Ectodermal cell (in vitro differentiated cells): Measurements from ENCODE around the gene LONP2.

Source experiments
- H3K27ac ChIP-seq: 2 replicates; pipeline ENCODE4 v1.7.0; 2013; ENCODE audit warnings: mild to moderate bottlenecking, low read depth, low read length; ENCODE audit not compliant: insufficient read depth, poor library complexity, severe bottlenecking
- H3K27me3 ChIP-seq: 2 replicates; pipeline ENCODE4 v1.7.0; 2013; ENCODE audit warnings: mild to moderate bottlenecking, low read length; ENCODE audit not compliant: insufficient read depth, control insufficient read depth, poor library complexity, severe bottlenecking
- H3K36me3 ChIP-seq: one replicate; pipeline ENCODE4 v1.7.0; 2013; ENCODE audit warnings: low read length; ENCODE audit not compliant: control insufficient read depth, insufficient read depth
- H3K4me1 ChIP-seq: one replicate; pipeline ENCODE4 v1.7.0; 2013; ENCODE audit warnings: low read length; ENCODE audit not compliant: control insufficient read depth, insufficient read depth
- H3K4me3 ChIP-seq: 2 replicates; pipeline ENCODE4 v1.7.0; 2013; ENCODE audit warnings: low read depth, low read length, control low read depth; ENCODE audit not compliant: insufficient read depth
- H3K9me3 ChIP-seq: 2 replicates; pipeline ENCODE4 v1.7.0; 2013; ENCODE audit warnings: mild to moderate bottlenecking, low read length, moderate library complexity; ENCODE audit not compliant: control insufficient read depth
- WGBS, 2 experiments: methylation state at CpG; one replicate each; pipeline ENCODE4 v1.1.7; 2013; ENCODE audit warnings: missing lambda C conversion rate in 2 of 2; 5-methylcytosine and 5-hydroxymethylcytosine counted together

The LONP2 gene

GRCh38 chr16:48215738-48216137 is 28.4 kb upstream of the LONP2 start:
- Histone ChIP-seq H3K4me3 (no peak overlapping the region), H3K27ac (no peak overlapping the region), H3K27me3 (no peaks in the 10 kb centered on the region), H3K4me1 (no peaks in the 10 kb centered on the region), H3K36me3 (no peaks in the 10 kb centered on the region), H3K9me3 (no peaks in the 10 kb centered on the region)
- 94 to 95% methylated on average over 4 to 6 of the region's 6 CpGs for WGBS, 2 experiments

- 86 to 95% methylated on average over 2 of the region's 2 CpGs for WGBS, 2 experiments
- no peaks in the 10 kb centered on the region for H3K9me3 ChIP-seq
- H3K27me3 ChIP-seq: no peaks in the 10 kb centered on the region
- H3K4me3 ChIP-seq: no peak overlapping the region
- H3K36me3 ChIP-seq: no peaks in the 10 kb centered on the region
- H3K4me1 ChIP-seq: no peaks in the 10 kb centered on the region
- no peak overlapping the region for H3K27ac ChIP-seq
Observed at GRCh38 chr16:48217708-48218107, 26.4 kb upstream of the LONP2 start.

DNA sequence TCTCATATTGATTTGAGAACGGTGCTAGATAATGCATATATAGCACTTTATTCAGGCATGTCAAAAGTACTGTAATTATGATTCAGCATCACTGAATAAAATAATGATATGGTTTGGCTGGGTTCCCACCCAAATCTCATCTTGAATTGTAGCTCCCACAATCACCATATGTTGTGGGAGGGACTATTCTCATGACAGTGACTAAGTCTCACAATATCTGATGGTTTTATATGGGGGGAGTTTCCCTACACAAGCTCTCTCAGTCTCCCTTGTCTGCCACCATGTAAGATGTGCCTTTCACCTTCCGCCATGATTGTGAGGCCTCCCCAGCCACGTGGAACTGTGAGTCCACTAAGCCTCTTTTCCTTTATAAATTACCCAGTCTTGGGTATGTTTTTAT is 25.6 kb upstream of the LONP2 start:
- no peaks in the 10 kb centered on the region for H3K9me3 ChIP-seq
- H3K4me3 ChIP-seq: no peak overlapping the region
- H3K27me3 ChIP-seq: no peaks in the 10 kb centered on the region
- H3K4me1 ChIP-seq: no peaks in the 10 kb centered on the region
- 87 to 90% methylated on average over 2 to 3 of the region's 3 CpGs for WGBS, 2 experiments
- H3K27ac ChIP-seq: no peak overlapping the region
- no peaks in the 10 kb centered on the region for H3K36me3 ChIP-seq

DNA sequence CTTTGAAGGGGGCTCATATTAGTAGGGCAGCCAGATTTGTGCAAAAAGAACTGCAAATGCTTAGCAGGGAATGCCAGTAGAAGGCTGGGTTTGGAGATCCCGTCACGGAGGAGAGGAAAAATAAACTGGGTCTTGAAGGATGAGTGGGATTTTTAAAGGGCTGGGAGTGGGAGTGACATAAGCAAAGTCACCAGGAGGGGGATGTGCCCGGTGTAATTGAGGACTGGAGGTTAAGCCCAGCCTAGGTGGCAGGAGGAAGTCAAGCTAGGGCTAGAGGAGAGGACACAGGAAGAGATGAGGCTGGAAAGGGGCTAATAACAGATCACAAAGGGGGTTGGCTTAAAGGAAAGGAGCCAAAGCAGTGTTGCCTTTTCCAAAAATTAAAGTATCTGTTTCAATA is 23.2 kb upstream of the LONP2 start:
- H3K27me3 ChIP-seq: no peaks in the 10 kb centered on the region
- WGBS, 2 experiments: 80 to 85% methylated on average over 3 of the region's 3 CpGs
- H3K4me3 ChIP-seq: no peak overlapping the region

GRCh38 chr16:48223490-48223889 is 20.6 kb upstream of the LONP2 start:
- H3K9me3 ChIP-seq: no peaks in the 10 kb centered on the region
- no peak overlapping the region for H3K27ac ChIP-seq
- no peak overlapping the region for H3K4me3 ChIP-seq
- 92 to 94% methylated on average over 4 of the region's 4 CpGs for WGBS, 2 experiments
- H3K36me3 ChIP-seq: no peaks in the 10 kb centered on the region
- H3K4me1 ChIP-seq: no peaks in the 10 kb centered on the region
- no peaks in the 10 kb centered on the region for H3K27me3 ChIP-seq

More for the DNA sequence above, 23.2 kb upstream of the LONP2 start:
- Histone ChIP-seq H3K9me3 (no peaks in the 10 kb centered on the region), H3K4me1 (no peaks in the 10 kb centered on the region), H3K36me3 (no peaks in the 10 kb centered on the region), H3K27ac (no peak overlapping the region)

DNA sequence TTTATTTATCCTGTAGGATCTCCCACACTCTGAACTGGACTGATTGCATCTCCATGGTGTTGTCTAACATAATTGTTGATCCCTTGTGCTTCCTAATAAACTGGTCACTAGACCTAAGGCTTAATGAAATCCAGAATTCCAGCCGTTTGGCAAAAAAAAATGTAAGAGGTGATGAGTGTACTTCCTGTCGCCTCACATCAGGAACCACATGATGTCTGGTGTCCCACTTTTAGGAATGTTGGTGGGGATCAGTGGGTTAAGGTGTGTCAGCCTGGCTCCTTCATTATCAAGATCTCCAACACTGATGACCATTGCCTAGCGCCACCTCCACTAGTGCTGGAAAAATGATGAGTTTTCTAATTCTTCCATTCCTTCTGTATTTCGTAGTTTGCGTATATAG is 18.6 kb upstream of the LONP2 start:
- no peak overlapping the region for H3K27ac ChIP-seq
- WGBS, 2 experiments: 95 to 97% methylated on average over 5 of the region's 5 CpGs
- no peaks in the 10 kb centered on the region for H3K4me1 ChIP-seq
- H3K36me3 ChIP-seq: no peaks in the 10 kb centered on the region
- H3K27me3 ChIP-seq: no peaks in the 10 kb centered on the region
- no peak overlapping the region for H3K4me3 ChIP-seq
- no peaks in the 10 kb centered on the region for H3K9me3 ChIP-seq

- H3K36me3 ChIP-seq: no peaks in the 10 kb centered on the region
- no peaks in the 10 kb centered on the region for H3K9me3 ChIP-seq
- H3K4me1 ChIP-seq: no peaks in the 10 kb centered on the region
- H3K4me3 ChIP-seq: no peak overlapping the region
- no peaks in the 10 kb centered on the region for H3K27me3 ChIP-seq
- 82% methylated on average over 11 of the region's 11 CpGs for WGBS, 2 experiments
- H3K27ac ChIP-seq: no peak overlapping the region
Observed at GRCh38 chr16:48231727-48232492, 12.2 kb upstream of the LONP2 start.

GRCh38 chr16:48232493-48233040 is 11.5 kb upstream of the LONP2 start:
- Histone ChIP-seq H3K27ac (no peak overlapping the region), H3K4me1 (no peaks in the 10 kb centered on the region), H3K27me3 (no peaks in the 10 kb centered on the region), H3K9me3 (no peaks in the 10 kb centered on the region), H3K36me3 (no peaks in the 10 kb centered on the region), H3K4me3 (no peak overlapping the region)
- WGBS, 2 experiments: 92 to 95% methylated on average over 2 of the region's 2 CpGs

DNA sequence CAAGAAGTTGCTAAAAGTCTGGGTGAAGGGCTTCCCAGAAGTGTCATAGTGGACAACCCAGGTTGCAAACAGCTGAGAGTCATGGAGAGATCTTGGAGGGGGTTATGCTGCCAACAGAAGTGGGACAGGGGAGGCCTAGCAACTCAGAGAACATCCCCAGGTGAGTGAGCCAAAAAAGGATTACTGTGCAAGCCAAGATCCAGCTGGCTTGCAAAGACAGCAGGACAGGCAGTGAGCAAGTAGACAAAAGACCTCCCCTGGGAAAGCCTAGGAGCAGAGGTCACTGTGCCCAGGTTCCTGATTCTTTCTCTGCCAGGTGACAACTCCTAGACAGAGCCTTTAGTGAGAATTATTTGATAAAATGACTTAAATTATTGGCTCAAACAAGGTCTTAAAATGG is 9.5 kb upstream of the LONP2 start:
- Histone ChIP-seq H3K9me3 (no peaks in the 10 kb centered on the region), H3K36me3 (no peaks in the 10 kb centered on the region), H3K4me1 (no peaks in the 10 kb centered on the region), H3K27ac (no peak overlapping the region), H3K4me3 (no peak overlapping the region), H3K27me3 (no peaks in the 10 kb centered on the region)

DNA sequence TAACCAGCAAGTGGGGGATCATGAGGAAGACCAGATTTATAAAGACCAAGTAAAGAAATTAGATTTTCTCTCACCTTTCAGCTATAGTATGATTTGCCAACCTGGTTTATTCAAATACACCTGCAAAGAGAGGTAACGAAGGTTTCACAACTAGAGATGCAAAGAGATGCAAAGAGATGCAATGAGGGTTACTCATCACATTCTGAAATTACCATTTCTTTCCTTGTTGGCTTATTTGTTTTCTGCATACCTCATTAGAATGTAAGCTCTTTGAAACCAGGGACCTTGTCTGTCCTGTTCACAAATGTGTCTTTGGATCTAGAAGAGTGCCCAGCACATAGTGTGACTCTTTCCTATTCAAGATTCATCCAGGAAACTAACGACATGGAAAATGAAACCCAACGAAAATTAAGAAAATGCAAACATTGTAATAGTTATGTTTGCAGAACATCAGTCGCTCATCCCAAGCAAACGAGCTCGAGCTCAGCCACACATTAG is 9.0 kb upstream of the LONP2 start:
- no peak overlapping the region for H3K4me3 ChIP-seq
- H3K27ac ChIP-seq: no peak overlapping the region
- no peaks in the 10 kb centered on the region for H3K4me1 ChIP-seq
- no peaks in the 10 kb centered on the region for H3K36me3 ChIP-seq
- H3K27me3 ChIP-seq: no peaks in the 10 kb centered on the region
- no peaks in the 10 kb centered on the region for H3K9me3 ChIP-seq
- 87 to 89% methylated on average over 6 of the region's 6 CpGs for WGBS, 2 experiments
